Vagina (tissue), 2 donors: ENCODE measurements around the gene LAMC3. TPM values are rescaled to one million over a fixed set of nuclear protein-coding genes. Genes with fewer than 3 reads are reported as not detected.

Experiments
- DNase-seq, 2 donors: peaks; one replicate each; pipeline ENCODE4 v3.0.0-alpha.2; 2017; ENCODE audit errors: extremely low spot score in 2 of 2
- H3K27ac ChIP-seq: fragments of 200-600 bp; sonication (generic); one replicate; pipeline ENCODE4 v1.5.1; 2019
- H3K27me3 ChIP-seq: fragments of 200-600 bp; sonication (generic); one replicate; pipeline ENCODE4 v1.5.1; 2019
- H3K36me3 ChIP-seq, 2 donors: fragments of 200-600 bp; sonication (generic); one replicate each; pipeline ENCODE4 v1.5.1; 2017 to 2019
- H3K4me1 ChIP-seq: fragments of 200-600 bp; sonication (generic); one replicate; pipeline ENCODE4 v1.5.1; 2019
- H3K4me3 ChIP-seq, 2 donors: fragments of 200-600 bp; sonication (generic); 1 replicate in 1 of 2; 2 replicates in 1 of 2; pipeline ENCODE4 v1.5.1; 2016 to 2019
- H3K9me3 ChIP-seq: fragments of 200-600 bp; sonication (generic); one replicate; pipeline ENCODE4 v1.5.1; 2019
- CTCF ChIP-seq, 3 experiments: fragments of 450-650 bp in 2 of 3; fragments of 200-600 bp in 1 of 3; sonication (generic) in 1 of 3; IDR thresholded peaks; one replicate each; pipeline ENCODE4 v1.5.1; 2017 to 2019; ENCODE audit warnings: antibody characterized with exemption in 3 of 3, mild to moderate bottlenecking in 2 of 3, moderate library complexity in 2 of 3
- POLR2A ChIP-seq, 2 donors: fragments of 450-650 bp; IDR thresholded peaks; one replicate each; pipeline ENCODE4 v1.6.1; 2017; ENCODE audit warnings: antibody characterized with exemption in 2 of 2, mild to moderate bottlenecking in 2 of 2, moderate library complexity in 2 of 2
- POLR2AphosphoS5 ChIP-seq, 2 donors: sonication (generic); formaldehyde crosslinking; IDR thresholded peaks; one replicate each; pipeline ENCODE4 v1.9.0; 2017; ENCODE audit warnings: antibody characterized with exemption in 2 of 2, mild to moderate bottlenecking in 2 of 2, low read depth in 1 of 2; ENCODE audit not compliant: insufficient read depth in 1 of 2
- intact Hi-C: fragments of 100-400 bp; cut with DNase I; formaldehyde crosslinking; loops from one replicate; pipeline ENCODE4 v1.15.1; 2023
- total RNA-seq: library from RNA; depleted of rRNA; stranded (reverse); fragments of >200 nt; gene quantifications from one replicate; pipeline ENCODE4 v1.2.3, GENCODE V29; 2016

The LAMC3 gene
- total RNA-seq, 1 donor from 2014 or later: 13.3 TPM

DNA sequence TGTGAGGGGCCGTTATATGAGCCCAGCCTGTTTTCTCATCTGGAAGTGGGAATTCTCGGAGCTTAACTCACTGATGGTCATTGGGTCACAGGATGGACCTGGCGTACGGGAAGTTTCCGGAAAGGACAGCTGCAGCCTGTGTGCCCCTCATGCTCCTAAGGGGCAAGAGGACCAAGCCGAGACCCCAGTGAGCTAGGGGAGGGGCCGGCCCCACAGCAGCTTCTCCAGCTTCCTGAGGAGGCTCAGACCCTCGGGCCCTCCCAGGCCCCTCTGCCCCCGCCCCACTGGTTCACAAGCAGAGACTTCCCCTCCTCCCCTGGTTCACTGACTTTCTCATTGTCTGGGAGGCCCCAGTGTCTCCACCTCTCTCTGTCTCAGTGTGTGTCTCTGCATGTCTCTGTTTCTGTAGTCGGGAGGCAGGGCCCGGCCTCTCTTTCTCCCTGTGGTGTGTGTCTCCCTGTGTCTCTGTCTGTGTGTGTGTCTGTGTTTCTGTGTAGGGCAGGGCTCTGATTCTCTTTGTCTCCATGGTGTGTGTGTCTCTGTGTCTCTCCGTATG lies 37.6 kb upstream of the LAMC3 start:
- intact Hi-C loops: no loop called here
- no peak for TF ChIP-seq POLR2AphosphoS5 (IDR thresholded peaks at IDR 0.05; ENCODE audit: insufficient read depth in 1 of 2, low read depth in 1 of 2)
- TF ChIP-seq CTCF (IDR thresholded peaks at IDR 0.05): no peak
- no peak for TF ChIP-seq POLR2A (IDR thresholded peaks at IDR 0.05)
- no peaks in the 10 kb centered on the region for H3K27me3 ChIP-seq
- H3K27ac ChIP-seq: no peak overlapping the region
- no peaks in the 10 kb centered on the region for H3K9me3 ChIP-seq
- H3K36me3 ChIP-seq: no peaks in the 10 kb centered on the region
- no peaks in the 10 kb centered on the region for H3K4me1 ChIP-seq
- H3K4me3 ChIP-seq: no peak overlapping the region
- no peak for DNase-seq

DNA sequence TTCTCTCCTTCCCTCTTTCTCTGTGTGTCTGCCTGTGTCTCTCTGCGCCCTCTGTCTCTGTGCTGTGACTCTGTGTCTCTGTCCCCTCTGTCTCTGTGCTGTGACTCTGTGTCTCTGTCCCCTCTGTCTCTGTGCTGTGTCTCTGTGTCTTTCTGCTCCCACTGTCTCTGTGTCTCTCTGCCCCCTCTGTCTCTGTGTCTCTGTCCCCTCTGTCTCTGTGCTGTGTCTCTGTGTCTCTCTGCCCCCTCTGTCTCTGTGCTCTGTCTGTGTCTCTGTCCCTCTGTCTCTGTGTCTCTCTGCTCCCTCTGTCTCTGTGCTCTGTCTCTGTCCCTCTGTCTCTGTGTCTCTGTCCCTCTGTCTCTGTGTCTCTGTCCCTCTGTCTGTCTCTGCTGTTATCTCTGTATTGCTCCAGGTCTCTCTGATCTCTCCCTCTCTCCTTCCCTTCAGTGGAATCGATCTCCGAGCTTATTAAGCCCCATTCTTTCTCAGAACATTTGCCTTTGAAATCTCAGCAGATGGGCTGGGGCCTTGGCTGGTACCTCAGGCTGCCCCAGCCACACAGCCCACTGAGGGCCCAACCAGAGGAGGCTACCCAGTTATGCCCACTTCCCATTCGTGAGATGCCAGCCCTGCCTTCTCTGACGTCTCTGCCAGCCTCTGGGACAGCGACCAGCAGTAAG lies 36.6 kb upstream of the LAMC3 start:
- H3K4me1 ChIP-seq: no peaks in the 10 kb centered on the region
- no peaks in the 10 kb centered on the region for H3K9me3 ChIP-seq
- intact Hi-C loops: no loop called here
- no peak overlapping the region for H3K27ac ChIP-seq
- no peaks in the 10 kb centered on the region for H3K36me3 ChIP-seq
- H3K4me3 ChIP-seq: no peak overlapping the region
- H3K27me3 ChIP-seq: no peaks in the 10 kb centered on the region
- DNase-seq: no peak
- TF ChIP-seq POLR2A (IDR thresholded peaks at IDR 0.05): no peak
- TF ChIP-seq POLR2AphosphoS5 (IDR thresholded peaks at IDR 0.05; ENCODE audit: insufficient read depth in 1 of 2, low read depth in 1 of 2): no peak
- no peak for TF ChIP-seq CTCF (IDR thresholded peaks at IDR 0.05)

DNA sequence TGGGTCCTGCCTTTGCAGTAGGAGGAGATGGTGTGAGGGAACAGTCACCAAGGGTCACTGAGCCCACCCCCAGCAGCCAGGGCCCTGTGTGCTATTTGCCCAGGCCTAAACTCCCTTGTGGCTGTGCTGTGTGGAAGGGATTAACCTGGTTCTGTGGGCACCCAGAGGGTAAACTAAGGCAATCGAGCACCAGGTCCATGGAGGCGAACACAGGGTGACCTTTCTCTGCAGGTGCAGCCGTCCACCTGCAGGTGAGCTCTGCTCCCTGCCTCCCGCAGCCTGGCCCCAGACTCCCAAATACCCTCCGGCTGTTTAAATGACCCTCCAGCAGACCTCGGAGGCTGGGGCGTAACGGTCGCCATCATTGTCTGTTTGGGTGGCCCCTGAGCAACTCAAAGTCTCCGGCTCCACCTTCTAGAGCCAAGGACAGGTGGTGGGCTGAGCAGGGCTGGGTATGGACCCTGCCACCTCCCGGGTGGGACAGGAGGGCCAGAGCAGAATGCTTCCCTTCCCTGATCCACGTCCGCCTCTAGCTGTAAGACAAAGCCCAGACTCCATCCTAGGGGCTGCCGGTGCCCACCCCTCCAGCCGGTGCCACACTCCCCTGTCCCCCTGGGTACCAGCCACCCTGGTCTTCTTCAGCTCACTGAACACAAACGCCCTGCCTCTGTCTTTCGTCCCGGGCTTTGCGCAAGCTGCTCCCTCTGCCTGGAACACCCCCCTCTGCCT lies 35.9 kb upstream of the LAMC3 start:
- no peak for TF ChIP-seq CTCF (IDR thresholded peaks at IDR 0.05)
- TF ChIP-seq POLR2AphosphoS5 (IDR thresholded peaks at IDR 0.05; ENCODE audit: insufficient read depth in 1 of 2, low read depth in 1 of 2): no peak
- TF ChIP-seq POLR2A (IDR thresholded peaks at IDR 0.05): no peak
- H3K9me3 ChIP-seq: no peaks in the 10 kb centered on the region
- intact Hi-C loops: no loop called here
- H3K36me3 ChIP-seq: no peaks in the 10 kb centered on the region
- no peaks in the 10 kb centered on the region for H3K27me3 ChIP-seq
- H3K27ac ChIP-seq: no peak overlapping the region
- no peak overlapping the region for H3K4me3 ChIP-seq
- H3K4me1 ChIP-seq: no peaks in the 10 kb centered on the region
- no peak for DNase-seq

DNA sequence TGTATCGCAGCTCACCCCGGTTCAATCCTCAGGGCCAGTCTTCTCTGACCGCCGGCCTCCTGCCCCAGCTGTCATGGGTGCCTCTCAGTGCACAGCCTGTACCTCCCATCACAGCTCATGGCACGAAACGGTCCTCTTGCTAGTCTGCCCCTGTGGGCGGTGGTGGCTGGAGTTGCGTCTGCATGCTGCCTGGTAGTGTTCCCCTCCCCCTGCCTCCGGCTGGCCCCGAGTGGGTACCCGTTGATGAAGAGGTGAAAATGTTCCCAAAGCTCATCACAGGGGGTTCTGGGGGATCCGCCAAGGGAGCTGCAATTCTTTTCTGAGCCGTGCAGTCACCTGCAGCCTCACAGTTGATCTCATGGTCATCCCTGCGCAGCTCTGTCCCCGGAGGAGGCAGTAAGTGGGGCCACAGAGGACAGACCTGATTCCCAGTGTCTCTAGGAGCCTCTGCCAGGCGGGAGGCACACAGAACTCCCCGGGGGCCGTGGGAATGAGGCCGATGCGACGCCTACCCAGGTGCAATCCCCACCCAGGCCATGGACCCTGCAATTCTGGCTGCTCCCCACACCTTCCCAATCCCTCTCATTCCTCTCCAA lies 35.2 kb upstream of the LAMC3 start:
- Histone ChIP-seq H3K4me1 (no peaks in the 10 kb centered on the region), H3K9me3 (no peaks in the 10 kb centered on the region), H3K27me3 (no peaks in the 10 kb centered on the region), H3K27ac (no peak overlapping the region), H3K4me3 (no peak overlapping the region), H3K36me3 (no peaks in the 10 kb centered on the region)
- intact Hi-C loops: no loop called here
- TF ChIP-seq POLR2A (IDR thresholded peaks at IDR 0.05) (no peak), POLR2AphosphoS5 (IDR thresholded peaks at IDR 0.05; ENCODE audit: insufficient read depth in 1 of 2, low read depth in 1 of 2) (no peak), CTCF (IDR thresholded peaks at IDR 0.05) (no peak)
- DNase-seq: no peak
